Vagina (tissue), 2 donors: ENCODE results near the gene ADPRH.

Source experiments
- POLR2A ChIP-seq, 2 donors: fragments of 450-650 bp; IDR thresholded peaks; one replicate each; pipeline ENCODE4 v1.6.1; 2017; ENCODE audit warnings: antibody characterized with exemption in 2 of 2, mild to moderate bottlenecking in 2 of 2, moderate library complexity in 2 of 2
- TF ChIP-seq, protein P1 (sequence below), 3 experiments: fragments of 450-650 bp in 2 of 3; fragments of 200-600 bp in 1 of 3; sonication (generic) in 1 of 3; IDR thresholded peaks; one replicate each; pipeline ENCODE4 v1.5.1; 2017 to 2019; ENCODE audit warnings: antibody characterized with exemption in 3 of 3, mild to moderate bottlenecking in 2 of 3, moderate library complexity in 2 of 3

- TF ChIP-seq, protein P1, sequence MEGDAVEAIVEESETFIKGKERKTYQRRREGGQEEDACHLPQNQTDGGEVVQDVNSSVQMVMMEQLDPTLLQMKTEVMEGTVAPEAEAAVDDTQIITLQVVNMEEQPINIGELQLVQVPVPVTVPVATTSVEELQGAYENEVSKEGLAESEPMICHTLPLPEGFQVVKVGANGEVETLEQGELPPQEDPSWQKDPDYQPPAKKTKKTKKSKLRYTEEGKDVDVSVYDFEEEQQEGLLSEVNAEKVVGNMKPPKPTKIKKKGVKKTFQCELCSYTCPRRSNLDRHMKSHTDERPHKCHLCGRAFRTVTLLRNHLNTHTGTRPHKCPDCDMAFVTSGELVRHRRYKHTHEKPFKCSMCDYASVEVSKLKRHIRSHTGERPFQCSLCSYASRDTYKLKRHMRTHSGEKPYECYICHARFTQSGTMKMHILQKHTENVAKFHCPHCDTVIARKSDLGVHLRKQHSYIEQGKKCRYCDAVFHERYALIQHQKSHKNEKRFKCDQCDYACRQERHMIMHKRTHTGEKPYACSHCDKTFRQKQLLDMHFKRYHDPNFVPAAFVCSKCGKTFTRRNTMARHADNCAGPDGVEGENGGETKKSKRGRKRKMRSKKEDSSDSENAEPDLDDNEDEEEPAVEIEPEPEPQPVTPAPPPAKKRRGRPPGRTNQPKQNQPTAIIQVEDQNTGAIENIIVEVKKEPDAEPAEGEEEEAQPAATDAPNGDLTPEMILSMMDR (IDR thresholded peaks at IDR 0.05), result no peak
- TF ChIP-seq POLR2A (IDR thresholded peaks at IDR 0.05), result no peak
Measured at GRCh38 chr3:119580067-119580760, 922 bp downstream of the ADPRH start.
